ENCODE measurements around the gene PTPRD.

The PTPRD gene

DNA sequence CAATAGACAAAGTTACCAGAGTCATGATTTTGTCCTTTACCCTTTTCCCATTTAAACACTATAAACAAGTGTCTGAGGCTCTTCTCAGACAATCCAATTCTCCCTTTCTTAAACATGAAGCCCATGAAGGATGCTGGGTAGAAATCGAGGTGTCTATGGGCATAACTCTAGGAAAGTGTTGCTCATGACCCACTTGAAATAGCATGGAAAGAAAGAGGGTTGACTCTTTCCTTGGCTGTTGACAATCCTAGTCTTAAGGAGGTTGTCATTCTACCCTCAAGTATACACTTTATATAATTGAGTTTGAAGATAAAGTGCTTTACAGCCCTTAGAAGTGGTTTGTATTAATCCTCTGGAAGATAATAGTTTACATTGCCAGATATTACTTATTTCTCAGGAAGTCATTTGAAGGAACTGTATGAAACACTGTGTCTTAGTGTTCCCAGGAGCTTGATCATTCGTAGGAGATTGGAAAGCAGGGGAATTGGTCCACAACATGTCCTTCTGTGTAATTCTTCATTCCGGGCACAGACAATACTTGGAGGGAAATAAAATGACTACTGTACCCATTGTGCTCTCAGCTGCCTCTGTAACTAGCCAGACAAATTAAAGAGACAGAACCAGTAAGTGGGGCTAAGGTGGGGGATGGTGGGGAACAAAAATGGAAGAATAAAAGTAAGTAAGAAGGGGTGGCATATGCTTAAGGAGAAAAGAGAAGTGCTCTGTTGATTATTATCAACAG is 1734.9 kb downstream of the PTPRD start:
- no peaks in the 10 kb centered on the region for H3K27me3 ChIP-seq (ENCODE audit: insufficient read depth, low read depth)
- H3K27ac ChIP-seq, result no peak overlapping the region
- no peak overlapping the region for H2AFZ ChIP-seq (ENCODE audit: low read depth)
- H3K79me2 ChIP-seq (ENCODE audit: insufficient read depth, low read depth), result no peaks in the 10 kb centered on the region
- H3K36me3 ChIP-seq (ENCODE audit: insufficient read depth), result no peaks in the 10 kb centered on the region
- no peak overlapping the region for H3K4me3 ChIP-seq (IDR thresholded peaks at IDR 0.05; ENCODE audit: insufficient read depth, low read depth, low read length)
- H3K4me1 ChIP-seq (ENCODE audit: low read depth, poor library complexity, severe bottlenecking), result no peaks in the 10 kb centered on the region
- no peak overlapping the region for H3K9ac ChIP-seq
- H4K20me1 ChIP-seq (ENCODE audit: insufficient read depth), result no peaks in the 10 kb centered on the region
- TF ChIP-seq, protein P1, sequence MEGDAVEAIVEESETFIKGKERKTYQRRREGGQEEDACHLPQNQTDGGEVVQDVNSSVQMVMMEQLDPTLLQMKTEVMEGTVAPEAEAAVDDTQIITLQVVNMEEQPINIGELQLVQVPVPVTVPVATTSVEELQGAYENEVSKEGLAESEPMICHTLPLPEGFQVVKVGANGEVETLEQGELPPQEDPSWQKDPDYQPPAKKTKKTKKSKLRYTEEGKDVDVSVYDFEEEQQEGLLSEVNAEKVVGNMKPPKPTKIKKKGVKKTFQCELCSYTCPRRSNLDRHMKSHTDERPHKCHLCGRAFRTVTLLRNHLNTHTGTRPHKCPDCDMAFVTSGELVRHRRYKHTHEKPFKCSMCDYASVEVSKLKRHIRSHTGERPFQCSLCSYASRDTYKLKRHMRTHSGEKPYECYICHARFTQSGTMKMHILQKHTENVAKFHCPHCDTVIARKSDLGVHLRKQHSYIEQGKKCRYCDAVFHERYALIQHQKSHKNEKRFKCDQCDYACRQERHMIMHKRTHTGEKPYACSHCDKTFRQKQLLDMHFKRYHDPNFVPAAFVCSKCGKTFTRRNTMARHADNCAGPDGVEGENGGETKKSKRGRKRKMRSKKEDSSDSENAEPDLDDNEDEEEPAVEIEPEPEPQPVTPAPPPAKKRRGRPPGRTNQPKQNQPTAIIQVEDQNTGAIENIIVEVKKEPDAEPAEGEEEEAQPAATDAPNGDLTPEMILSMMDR (conservative IDR thresholded peaks at IDR 0.05; ENCODE audit: low read depth, low read length), result no peak
- H3K4me2 ChIP-seq, result no peak overlapping the region

DNA sequence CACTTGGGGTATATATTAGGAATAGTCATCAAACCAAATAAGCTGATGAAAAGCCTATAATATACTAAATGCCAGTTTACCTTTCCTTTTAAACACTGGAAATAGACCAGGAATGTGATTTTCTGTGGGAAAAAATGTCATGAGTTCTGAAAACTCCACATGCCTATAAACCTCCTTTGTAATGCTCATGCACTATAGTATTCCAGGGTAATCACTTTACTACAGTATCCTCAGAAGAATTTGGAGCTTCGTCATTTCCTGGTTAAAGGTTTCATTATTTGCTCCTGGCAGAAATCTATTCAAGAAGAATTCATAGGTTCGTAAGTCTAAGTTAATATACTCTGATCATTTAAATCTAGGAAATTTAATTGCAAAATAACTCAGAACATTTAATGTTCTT is 1736.5 kb downstream of the PTPRD start:
- H3K27ac ChIP-seq, result no peak overlapping the region
- no peaks in the 10 kb centered on the region for H3K27me3 ChIP-seq (ENCODE audit: insufficient read depth, low read depth)
- H3K4me3 ChIP-seq (IDR thresholded peaks at IDR 0.05; ENCODE audit: insufficient read depth, low read depth, low read length), result no peak overlapping the region
- no peaks in the 10 kb centered on the region for H3K79me2 ChIP-seq (ENCODE audit: insufficient read depth, low read depth)
- H3K36me3 ChIP-seq (ENCODE audit: insufficient read depth), result no peaks in the 10 kb centered on the region
- no peaks in the 10 kb centered on the region for H3K4me1 ChIP-seq (ENCODE audit: low read depth, poor library complexity, severe bottlenecking)
- no peak overlapping the region for H3K4me2 ChIP-seq
- no peak overlapping the region for H3K9ac ChIP-seq
- TF ChIP-seq, protein P1 (conservative IDR thresholded peaks at IDR 0.05; ENCODE audit: low read depth, low read length), result no peak
- no peaks in the 10 kb centered on the region for H4K20me1 ChIP-seq (ENCODE audit: insufficient read depth)
- H2AFZ ChIP-seq (ENCODE audit: low read depth), result no peak overlapping the region

DNA sequence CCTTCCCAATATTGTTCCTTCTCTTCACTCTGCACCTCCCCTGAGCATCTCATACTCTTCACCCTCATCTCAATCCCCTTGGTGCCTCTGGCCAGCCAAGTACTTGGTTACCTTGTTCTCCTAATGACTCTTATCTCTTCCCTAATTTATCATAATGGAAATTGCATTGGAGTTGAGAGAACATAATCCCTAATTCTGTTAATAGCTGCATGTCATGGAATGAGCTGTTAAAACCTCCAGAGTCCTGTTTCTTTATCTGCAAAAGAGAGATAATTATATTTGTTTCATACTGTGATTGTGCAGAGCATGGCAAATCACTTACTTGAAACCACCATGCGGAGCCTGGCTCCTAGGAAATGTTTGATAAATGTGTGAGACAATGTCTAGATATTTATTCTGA is 1738.3 kb downstream of the PTPRD start:
- Histone ChIP-seq H3K4me3 (IDR thresholded peaks at IDR 0.05; ENCODE audit: insufficient read depth, low read depth, low read length) (no peak overlapping the region), H3K27me3 (ENCODE audit: insufficient read depth, low read depth) (no peaks in the 10 kb centered on the region), H3K4me2 (no peak overlapping the region), H3K79me2 (ENCODE audit: insufficient read depth, low read depth) (no peaks in the 10 kb centered on the region), H3K4me1 (ENCODE audit: low read depth, poor library complexity, severe bottlenecking) (no peaks in the 10 kb centered on the region), H4K20me1 (ENCODE audit: insufficient read depth) (no peaks in the 10 kb centered on the region), H3K36me3 (ENCODE audit: insufficient read depth) (no peaks in the 10 kb centered on the region), H3K9ac (no peak overlapping the region), H2AFZ (ENCODE audit: low read depth) (no peak overlapping the region), H3K27ac (no peak overlapping the region)
- TF ChIP-seq, protein P1 (conservative IDR thresholded peaks at IDR 0.05; ENCODE audit: low read depth, low read length), result no peak

DNA sequence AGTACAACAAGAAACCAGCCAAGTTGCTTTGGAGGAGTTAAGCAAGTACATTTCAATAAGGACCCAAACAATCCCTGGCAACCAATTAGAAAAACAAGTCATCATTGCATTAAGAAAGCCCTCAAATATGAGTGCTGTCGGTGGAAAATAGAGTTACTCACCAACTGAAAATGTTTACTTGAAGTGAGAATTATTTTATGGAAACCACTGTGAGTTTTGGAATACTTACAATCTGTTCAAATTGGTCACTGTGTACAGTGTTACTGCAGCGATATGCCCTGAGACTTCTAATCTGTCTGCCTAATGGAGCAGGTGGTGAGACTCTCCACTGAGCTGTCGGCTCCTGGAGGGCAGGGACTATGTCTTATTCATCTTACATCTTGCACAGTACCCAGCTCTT is 1740.0 kb downstream of the PTPRD start:
- TF ChIP-seq, protein P1 (conservative IDR thresholded peaks at IDR 0.05; ENCODE audit: low read depth, low read length), result no peak
- no peaks in the 10 kb centered on the region for H3K36me3 ChIP-seq (ENCODE audit: insufficient read depth)
- no peak overlapping the region for H2AFZ ChIP-seq (ENCODE audit: low read depth)
- H3K4me2 ChIP-seq, result no peak overlapping the region
- no peaks in the 10 kb centered on the region for H4K20me1 ChIP-seq (ENCODE audit: insufficient read depth)
- no peaks in the 10 kb centered on the region for H3K27me3 ChIP-seq (ENCODE audit: insufficient read depth, low read depth)
- H3K4me1 ChIP-seq (ENCODE audit: low read depth, poor library complexity, severe bottlenecking), result no peaks in the 10 kb centered on the region
- no peak overlapping the region for H3K9ac ChIP-seq
- no peak overlapping the region for H3K4me3 ChIP-seq (IDR thresholded peaks at IDR 0.05; ENCODE audit: insufficient read depth, low read depth, low read length)
- no peaks in the 10 kb centered on the region for H3K79me2 ChIP-seq (ENCODE audit: insufficient read depth, low read depth)
- H3K27ac ChIP-seq, result no peak overlapping the region

Measured in KMS-11 (cell line).